Measurements from ENCODE around the gene NAT8.
"Not testable (repeated sequence)": the region's sequence is repeated elsewhere in the genome, so short reads cannot be mapped to it uniquely, and the experiment has no call there.

Gene NAT8, protein sequence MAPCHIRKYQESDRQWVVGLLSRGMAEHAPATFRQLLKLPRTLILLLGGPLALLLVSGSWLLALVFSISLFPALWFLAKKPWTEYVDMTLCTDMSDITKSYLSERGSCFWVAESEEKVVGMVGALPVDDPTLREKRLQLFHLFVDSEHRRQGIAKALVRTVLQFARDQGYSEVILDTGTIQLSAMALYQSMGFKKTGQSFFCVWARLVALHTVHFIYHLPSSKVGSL

DNA sequence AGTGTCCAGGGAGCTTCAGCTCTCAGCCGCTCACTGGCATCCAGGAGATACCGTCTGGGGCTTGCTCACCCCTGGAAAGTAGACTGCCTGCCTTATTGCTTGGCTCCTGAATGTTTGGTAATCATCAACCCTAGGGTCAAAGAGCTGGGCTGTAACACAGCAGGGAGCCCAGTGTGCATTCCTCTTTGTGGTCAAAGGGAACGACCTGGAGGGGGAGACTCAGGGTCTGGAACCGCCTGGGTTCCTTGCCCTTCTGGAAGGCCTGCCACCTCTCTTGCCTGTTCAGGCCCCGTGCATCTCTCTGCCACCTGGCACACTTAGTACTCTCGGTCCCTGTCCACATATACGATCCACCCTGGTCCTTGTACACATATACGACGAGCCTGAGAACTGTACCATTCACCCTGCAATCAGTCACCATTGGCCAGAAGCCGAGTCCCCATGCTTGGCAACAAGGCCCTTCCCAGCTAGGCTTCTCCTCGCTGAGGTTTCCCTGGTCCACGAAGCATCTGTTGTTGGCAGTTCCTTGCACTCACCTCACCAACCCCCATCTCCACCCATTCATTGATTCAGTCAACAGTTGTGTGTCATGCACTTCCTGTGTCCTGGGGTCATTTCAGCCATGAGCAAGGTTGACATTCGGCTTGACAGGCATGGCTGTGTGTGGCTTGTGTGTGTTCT is at the start of gene NAT8:
Gene NAT8 (minus strand): TSS at position 85 of the 681 bp plus-strand sequence. CDS start 794 bp downstream, outside the sequence.
- no peak for DNase-seq

DNA sequence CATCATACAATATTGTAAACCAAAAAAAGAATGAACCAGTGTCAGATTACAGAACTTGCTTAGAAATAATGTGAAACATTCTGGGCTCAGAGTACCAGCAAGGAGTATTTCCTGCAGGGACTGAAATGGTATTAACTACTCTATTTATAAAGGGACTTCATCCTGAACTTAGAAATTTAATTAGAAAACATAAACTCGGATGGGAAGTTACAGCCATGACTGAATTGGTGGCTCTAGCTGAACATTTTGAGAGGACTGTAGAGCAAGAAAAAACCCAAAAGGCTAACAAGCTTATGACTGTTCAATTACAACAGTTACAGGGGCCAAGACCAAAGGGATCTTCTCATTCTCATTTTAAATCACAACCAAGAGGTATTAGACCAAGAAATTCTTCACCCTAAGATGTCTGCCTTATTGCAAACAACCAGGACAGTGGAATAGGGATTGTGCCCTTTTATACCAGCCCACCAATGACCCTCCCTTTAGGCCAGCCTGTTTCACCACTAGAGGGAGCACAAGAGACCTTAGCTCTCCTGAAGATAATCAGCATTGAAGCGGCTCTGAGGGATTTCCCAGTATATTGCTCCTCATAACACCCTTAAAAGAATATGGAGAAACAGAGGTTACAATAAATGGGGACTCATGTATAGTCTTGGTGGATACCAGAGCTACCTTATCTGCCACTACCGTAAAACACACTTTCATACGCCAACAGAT is 48.3 kb upstream of the NAT8 start:
- DNase-seq: peak in 2 of 3 experiments; percentile 9 to 56

DNA sequence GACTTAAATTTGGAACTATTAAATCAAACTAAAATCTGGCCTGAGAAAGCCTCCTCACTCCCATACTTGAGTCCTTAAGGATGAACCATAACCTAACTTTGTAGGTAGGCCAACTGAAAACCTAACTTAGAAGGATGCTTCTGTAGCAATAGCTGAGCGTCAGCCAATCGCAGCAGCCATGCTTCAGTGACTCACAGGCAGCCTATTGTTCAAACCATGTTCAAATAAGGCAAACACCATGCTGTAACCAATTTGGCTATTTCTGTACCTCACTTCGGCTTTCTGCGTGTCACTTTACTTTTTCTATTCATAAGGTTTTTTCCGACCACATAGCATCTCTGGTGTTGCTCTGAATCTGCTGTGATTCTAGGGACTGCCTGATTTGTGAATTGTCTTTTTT is 46.3 kb upstream of the NAT8 start:
- DNase-seq: not testable (repeated sequence)

DNA sequence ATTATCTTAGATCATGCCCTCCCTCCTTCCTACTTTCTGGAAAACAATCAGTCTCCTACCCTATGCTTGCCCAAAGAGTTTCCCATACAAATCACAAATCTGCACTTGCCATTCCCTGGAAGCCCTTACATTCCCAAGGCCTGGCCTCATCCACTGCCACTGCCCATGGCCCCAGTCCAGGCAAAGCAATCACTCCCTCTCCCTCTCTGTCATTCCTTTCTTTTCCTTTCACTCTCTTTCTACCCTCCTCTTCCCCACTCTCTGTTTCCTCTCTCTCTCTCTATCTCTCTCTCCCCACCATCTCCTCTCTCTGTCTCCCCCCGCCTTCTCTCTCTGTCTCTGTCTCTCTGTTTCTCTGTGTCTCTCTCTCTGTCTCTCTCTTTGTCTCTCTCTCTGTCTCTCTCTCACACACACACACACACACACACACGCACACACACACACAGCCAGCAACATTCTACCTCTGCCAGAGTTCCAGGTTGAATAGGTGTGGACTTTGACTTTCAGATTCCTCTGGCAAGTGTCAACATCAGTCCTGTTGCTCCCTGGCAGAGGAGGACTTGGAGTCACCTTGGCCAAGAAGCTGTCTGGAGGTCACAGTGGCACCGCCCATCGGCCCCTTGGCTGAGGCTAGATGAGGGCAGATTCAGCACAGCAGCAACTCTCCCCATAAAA is 43.7 kb upstream of the NAT8 start:
- DNase-seq: no peak

DNA sequence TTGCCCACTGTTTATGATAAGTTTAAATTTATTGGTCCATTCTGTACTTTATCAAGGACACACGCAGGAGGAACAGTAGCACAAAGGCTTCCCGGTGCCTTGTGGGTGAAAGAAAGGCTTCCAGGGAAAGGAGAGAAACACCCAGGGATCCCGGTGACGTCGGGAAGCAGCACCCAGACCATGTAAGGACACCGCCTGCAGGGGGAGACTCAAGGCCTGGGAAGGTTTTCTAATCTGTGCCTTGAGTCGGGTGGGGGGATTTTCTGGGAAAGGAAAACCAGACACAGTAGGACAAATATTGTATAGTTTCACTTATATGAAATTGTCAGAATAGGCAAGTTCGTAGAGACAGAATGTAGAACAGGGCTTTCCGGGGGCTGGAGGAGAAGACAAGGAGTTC is 42.7 kb upstream of the NAT8 start:
- DNase-seq: not testable (repeated sequence)

DNA sequence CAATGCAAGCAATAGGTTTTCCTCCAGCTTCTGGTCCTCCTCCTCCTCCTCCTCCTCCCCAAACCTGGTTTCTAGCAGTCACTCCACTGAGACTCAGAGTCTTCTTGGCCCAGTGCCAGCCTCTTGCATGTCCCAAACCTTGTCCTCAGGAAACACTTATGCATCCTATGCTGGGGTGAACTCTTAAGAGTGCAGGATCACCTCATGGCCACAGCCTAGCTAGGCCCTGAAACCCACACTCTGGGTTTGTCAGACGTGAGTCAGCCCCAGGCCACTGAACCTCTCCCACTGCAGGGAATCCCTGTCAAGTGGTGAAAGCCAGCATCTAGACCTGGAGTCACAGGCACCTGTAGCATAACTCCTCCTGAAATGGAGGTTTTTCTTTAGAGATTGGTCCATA is 42.1 kb upstream of the NAT8 start:
- not testable (repeated sequence) for DNase-seq

DNA sequence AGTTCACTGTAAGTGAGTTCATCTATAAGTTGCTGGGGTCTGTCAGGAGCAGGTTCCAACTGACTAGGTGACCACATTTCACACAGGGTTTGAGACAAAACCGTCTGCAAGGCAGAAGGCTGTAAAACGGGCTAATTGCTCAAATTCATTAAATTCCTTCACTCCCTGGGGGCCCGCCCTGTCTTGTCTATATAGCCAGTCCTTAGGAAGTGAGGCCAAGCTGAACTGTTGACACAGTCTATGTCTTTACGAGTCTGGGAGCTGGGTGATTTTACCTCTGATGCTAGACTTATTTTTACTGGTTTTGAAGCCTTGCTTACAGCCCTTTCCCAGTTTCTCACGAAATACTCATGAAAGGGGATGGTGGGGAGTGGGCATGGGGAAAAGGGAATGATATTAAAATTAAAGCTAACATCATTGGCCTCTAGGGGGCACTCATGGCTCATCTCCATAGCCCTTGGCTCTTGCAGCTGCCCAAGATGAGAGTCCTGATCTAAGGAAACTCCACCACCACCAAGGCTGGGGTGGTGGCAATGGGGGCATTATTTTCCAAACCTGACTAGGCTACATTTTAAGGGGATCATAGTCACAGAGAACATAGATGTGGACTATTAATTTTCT is 37.8 kb upstream of the NAT8 start:
- DNase-seq: peak; percentile 5 to 48 (median 15)

DNA sequence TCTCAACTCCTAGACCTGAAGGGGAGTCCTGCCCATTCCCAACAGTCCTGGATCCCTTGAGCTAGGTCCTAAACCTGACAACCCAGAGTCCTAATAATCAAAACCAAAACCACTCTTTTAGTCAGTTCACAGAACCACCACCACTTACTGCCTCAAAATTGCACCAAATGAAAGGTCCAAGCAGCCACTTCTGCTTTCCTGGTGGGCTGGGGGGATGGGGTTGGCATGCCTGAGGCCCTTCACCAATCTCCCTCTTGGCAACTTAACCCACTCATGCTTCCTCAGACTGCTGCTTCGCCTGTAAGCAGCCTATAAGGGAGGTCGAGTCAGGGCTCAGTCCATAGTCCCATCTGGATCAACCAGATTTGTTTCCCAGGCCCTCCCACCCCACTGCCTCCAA is 37.0 kb upstream of the NAT8 start:
- not testable (repeated sequence) for DNase-seq

DNA sequence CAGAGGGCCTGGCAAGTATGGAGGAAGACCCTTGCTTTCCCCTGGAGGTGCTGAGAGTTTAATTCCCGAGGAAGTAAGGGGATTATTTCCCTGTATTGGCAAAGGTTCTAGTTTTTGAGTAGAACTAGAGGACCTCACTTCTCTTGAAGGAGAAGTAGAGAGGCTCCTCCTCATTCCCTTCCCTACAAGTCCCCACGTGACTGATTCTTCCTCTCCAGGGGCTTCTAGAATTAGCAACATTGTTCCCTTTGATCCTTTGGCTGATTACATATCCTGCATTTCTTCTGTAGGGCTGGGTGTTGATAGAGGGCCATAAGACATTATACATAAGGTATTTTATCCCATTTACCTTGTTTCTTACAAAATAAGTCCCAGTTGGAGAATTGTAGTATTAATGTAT is 35.8 kb upstream of the NAT8 start:
- DNase-seq: not testable (repeated sequence)

DNA sequence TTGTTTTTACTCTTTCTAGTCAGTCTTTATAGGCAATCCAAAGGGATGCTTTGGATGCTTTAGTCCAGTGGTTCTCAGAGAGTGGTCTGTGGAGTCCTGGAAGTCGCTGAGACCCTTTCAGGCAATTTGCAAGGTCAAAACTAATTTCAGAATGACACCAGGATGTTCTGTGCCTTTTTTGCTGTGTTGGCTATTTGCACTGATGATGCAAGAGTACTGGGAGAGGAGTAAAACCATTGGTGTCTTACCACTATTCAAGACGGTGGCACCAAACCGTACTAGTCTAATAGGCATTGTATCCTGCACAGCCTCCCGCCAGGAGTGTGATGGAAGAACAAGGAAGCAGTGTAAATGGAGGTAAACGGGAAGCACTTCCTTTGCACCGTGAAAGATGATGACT is 34.0 kb upstream of the NAT8 start:
- DNase-seq: not testable (repeated sequence)

DNA sequence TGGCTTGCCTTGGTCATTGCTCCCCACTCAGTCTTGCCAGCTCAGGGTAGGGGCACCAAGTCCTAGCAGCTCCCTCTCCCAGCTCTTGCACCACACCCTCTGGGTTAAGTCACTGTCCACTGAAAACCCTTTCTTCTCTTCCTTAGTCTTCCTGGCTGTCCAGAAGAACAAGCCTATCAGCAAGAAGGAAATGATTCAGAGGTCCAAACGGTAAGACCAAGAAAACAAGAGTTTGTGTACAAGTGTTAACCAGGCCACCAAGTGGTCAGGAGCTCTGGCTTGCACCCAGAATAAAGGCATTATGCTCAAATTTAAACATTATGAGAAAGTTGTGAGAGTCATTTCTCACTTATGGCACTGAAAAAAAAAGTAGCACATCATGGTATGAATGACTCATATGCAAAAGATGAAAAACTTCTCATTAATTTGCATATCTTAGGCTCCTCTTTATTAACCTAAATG is 32.5 kb upstream of the NAT8 start:
- DNase-seq: not testable (repeated sequence)

DNA sequence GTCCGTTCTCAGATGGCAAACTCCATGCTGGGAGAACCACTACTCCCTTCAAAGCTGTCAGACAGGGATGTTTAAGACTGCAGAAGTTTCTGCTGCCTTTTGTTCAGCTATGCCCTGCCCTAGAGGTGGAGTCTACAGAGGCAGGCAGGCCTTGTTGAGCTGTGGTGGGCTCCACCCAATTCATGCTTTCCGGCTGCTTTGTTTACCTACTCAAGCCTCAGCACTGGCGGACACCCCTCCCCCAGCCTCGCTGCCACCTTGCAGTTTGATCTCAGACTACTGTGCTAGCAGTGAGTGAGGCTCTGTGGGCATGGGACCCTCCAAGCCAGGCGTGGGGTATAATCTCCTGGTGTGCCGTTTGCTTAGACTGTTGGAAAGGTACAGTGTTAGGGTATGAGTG is 27.8 kb upstream of the NAT8 start:
- not testable (repeated sequence) for DNase-seq

DNA sequence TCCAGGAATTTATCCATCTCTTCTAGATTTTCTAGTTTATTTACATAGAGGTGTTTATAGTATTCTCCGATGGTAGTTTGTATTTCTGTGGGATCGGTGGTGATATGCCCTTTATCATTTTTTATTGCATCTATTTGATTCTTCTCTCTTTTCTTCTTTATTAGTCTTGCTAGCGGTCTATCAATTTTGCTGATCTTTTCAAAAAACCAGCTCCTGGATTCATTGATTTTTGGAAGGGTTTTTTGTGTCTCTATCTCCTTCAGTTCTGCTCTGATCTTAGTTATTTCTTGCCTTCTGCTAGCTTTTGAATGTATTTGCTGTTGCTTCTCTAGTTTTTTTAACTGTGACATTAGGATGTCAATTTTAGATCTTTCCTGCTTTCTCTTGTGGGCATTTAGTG is 25.0 kb upstream of the NAT8 start:
- not testable (repeated sequence) for DNase-seq

DNA sequence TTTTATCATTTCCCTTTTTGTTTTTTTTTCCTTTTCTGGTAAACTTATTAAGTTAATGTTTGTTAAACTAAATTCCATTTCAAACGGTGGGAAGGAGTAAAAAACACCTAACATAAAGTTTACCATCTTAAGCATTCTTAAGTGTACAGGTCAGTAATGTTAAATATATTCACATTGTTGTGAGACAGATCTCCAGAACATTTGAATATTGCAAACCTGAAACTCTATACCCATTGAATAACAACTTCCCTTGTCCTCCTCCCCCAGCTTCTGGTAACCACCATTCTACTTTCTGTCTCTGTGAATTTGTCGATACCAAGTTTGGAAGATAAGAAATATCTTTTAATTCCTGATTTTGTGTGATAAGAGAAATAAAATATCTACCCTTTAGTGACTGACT is 12.0 kb upstream of the NAT8 start:
- no peak for DNase-seq

DNA sequence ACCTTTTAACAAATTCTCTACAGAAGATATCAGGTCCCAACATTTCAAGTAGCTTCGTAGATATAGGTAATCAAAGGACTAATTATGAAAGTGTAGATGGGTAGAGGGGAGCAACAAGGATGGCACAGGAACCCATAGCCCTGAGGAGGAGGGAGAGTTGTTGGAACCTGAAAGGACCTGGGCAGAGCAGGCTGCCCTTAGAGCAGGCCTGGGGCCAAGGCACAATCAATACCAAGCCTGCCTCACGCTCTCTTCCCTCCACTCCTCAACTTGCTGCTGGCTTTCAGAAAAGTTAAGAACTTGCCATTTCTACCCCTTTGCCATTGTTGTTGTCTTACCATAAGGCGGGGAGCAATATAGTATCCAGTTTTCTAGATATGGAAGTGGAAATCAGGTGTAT is 10.1 kb upstream of the NAT8 start:
- no peak for DNase-seq

DNA sequence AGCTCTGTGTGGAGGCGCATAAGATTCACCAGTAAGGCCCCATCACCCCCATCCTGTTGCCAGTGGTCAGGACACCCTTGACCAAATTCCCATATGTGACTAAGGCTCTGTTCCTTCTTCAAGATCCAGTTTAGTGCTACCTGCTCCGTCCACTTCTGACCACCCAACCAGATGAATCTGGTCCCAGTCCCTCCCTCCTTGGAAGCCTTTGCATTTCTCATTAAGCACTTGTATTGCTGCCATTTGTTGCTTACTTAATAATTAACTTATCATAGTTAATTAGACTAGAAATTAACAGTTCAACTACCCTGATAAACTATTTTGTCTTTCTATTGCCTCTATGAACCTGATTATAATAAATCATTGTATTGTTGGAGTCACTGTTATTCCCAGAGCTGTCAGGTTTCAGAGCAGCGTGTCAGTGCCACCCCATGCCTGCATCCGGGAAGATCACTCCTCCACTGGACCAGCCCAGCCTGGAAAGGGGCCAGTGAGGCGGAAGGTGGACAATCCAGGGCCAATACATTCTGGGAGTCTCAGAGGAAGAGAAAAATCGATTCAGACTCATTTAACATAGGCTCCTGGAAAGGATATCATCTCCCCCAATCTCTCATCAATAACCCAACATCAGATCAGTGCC is 9.5 kb upstream of the NAT8 start:
- DNase-seq: no peak

DNA sequence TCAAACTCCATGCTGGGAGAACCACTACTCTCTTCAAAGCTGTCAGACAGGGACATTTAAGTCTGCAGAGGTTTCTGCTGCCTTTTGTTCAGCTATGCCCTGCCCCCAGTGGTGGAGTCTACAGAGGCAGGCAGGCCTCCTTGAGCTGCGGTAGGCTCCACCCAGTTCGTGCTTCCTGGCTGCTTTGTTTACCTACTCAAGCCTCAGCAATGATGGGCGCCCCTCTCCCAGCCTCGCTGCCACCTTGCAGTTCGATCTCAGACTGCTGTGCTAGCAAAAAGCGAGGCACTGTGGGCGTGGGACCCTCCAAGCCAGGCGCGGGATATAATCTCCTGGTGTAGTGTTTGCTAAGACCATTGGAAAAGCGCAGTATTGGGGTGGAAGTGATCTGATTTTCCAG is 5.5 kb upstream of the NAT8 start:
- not testable (repeated sequence) for DNase-seq

DNA sequence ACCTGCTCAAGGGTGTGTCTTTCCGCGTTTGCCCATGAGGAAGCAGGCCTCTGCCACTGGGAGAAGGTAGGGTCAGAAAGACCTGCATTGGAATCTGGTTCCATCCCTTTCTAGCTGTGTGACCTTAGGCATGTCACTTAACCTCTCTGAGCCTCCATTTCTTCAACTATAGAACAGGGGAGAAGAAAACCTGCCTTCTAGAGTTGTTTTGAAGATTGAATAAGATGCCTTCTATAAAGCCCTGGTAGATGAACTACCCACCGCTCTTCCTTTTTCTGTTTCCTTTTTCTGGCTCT is 507 bp downstream of the NAT8 start:
- DNase-seq: no peak

DNA sequence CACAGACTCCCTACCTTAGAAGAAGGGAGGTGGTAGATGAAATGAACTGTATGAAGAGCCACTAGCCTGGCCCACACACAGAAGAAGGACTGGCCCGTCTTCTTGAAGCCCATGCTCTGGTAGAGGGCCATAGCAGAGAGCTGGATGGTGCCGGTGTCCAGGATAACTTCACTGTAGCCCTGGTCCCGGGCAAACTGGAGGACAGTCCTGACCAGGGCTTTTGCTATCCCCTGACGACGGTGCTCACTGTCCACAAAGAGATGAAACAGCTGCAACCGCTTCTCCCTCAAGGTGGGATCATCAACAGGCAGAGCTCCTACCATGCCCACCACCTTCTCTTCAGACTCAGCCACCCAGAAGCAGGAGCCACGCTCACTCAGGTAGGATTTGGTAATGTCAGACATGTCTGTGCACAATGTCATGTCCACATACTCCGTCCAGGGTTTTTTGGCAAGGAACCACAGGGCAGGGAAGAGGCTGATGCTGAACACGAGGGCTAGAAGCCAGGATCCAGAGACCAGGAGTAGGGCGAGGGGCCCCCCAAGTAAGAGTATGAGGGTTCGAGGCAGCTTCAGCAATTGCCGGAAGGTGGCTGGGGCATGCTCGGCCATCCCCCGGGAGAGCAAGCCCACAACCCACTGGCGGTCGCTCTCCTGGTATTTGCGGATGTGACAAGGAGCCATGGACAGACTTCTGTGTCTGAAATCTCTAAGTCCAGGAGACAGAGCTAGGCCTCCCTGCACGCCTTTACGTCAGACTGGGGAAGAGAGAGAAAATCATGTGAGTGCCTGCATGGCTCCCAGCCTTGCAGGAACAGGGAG is 1.1 kb downstream of the NAT8 start:
- no peak for DNase-seq

DNA sequence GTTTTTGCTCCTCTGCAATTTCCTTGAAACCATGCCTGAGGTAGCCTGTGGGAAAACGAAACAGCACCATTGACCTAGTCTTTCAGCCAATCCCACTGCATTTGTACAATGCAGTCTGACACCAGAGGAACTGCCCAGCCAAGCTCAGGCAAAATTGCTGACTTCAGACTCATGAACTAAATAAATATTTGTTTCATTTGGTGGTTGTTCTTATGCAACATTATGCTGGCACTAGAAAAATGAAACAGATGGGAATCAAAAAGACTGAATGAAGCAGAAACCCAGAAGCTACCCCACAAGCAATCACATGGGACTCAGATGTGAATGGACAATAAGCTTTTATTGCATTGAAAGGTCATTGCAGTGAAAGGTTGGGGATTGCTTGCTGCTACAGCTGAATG is 1.7 kb downstream of the NAT8 start:
- DNase-seq: no peak

DNA sequence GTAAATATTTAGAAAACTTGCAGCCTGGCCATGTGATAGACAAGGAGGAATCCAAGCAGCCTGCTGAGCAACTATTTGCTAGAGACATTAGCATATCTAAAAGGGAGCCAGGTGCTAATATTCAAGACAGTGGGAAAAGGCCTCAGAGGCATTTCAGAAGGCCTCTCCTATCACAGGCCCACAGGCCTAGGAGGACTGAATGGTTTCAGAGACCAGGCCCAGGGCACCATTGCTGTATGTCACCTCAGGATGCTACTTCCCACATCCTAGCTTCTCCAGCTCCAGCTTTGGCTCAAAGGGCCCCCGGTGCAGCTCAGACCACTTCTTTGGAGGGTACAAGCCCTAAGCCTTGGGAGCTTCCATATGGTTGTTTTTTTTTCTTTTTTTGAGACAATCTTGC is 3.8 kb downstream of the NAT8 start:
- no peak for DNase-seq

DNA sequence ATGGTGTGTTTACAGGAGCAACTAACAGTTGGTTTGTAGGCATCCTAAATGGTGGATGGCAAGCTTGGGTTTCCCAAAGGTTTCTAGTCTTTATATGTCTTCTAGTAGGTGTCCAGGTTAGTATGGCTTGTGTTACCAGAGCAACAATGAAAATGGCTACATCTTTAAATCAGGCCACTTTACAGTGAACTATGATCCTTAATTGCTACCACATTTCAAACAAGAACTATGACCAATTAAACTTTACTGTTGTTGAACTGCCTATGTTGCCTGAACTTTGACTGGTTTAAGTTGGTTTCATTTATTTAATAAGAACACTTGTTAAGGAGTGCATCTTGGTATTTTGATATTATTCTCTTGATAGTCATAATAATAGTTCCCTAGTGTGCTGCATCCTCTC is 5.2 kb downstream of the NAT8 start:
- DNase-seq: not testable (repeated sequence)
